ENCODE measurements around the gene OAT. TPM values are rescaled to one million over a fixed set of nuclear protein-coding genes. Genes with fewer than 3 reads are reported as not detected.
"Not testable (repeated sequence)": the region's sequence is repeated elsewhere in the genome, so short reads cannot be mapped to it uniquely, and the experiment has no call there.

Gene OAT
- polyA plus RNA-seq, 6 donors from 2014 or later: 44.1 to 93.7 (median 54.1) TPM

- not testable (repeated sequence) for H3K36me3 Mint-ChIP-seq; H3K4me1 Mint-ChIP-seq; H3K9me3 Mint-ChIP-seq; H3K4me3 Mint-ChIP-seq; DNase-seq; ATAC-seq (ENCODE audit: low read depth in 2 of 2); H3K27ac Mint-ChIP-seq
- H3K27me3 Mint-ChIP-seq: peaks cover 13 to 26% (median 18%) of the 10 kb centered on the region in 3 donors
Observed at GRCh38 chr10:124435683-124436082, 17.0 kb upstream of the OAT start.

- Mint-ChIP-seq H3K27ac (no peak overlapping the region), H3K4me1 (peaks cover 0 to 5% (median 0%) of the 10 kb centered on the region in 3 donors), H3K27me3 (peaks cover 16 to 30% (median 19%) of the 10 kb centered on the region in 3 donors), H3K4me3 (no peak overlapping the region), H3K9me3 (no peaks in the 10 kb centered on the region), H3K36me3 (no peaks in the 10 kb centered on the region)
- ATAC-seq (ENCODE audit: low read depth in 2 of 2) (no peak), DNase-seq (no peak)
Observed at GRCh38 chr10:124433461-124433860, 14.7 kb upstream of the OAT start.

GRCh38 chr10:124430077-124430476 is 11.4 kb upstream of the OAT start:
- no peaks in the 10 kb centered on the region for H3K4me1 Mint-ChIP-seq
- H3K9me3 Mint-ChIP-seq: no peaks in the 10 kb centered on the region

GRCh38 chr10:124429576-124429975 is 10.9 kb upstream of the OAT start:
- no peak for DNase-seq
- Mint-ChIP-seq H3K4me3 (no peak overlapping the region), H3K27ac (no peak overlapping the region), H3K4me1 (no peaks in the 10 kb centered on the region), H3K9me3 (no peaks in the 10 kb centered on the region), H3K36me3 (no peaks in the 10 kb centered on the region), H3K27me3 (peaks cover 25 to 45% (median 29%) of the 10 kb centered on the region in 3 donors)
- no peak for ATAC-seq (ENCODE audit: low read depth in 2 of 2)

More at GRCh38 chr10:124430077-124430476, 11.4 kb upstream of the OAT start:
- ATAC-seq (ENCODE audit: low read depth in 2 of 2): no peak
- Mint-ChIP-seq H3K36me3 (no peaks in the 10 kb centered on the region), H3K4me3 (no peak overlapping the region), H3K27me3 (peaks cover 25 to 44% (median 29%) of the 10 kb centered on the region in 3 donors), H3K27ac (no peak overlapping the region)
- no peak for DNase-seq

GRCh38 chr10:124428207-124428777 is 9.6 kb upstream of the OAT start:
- H3K4me1 Mint-ChIP-seq: no peaks in the 10 kb centered on the region
- peaks cover 31 to 58% (median 37%) of the 10 kb centered on the region in 3 donors for H3K27me3 Mint-ChIP-seq
- DNase-seq (no peak), ATAC-seq (ENCODE audit: low read depth in 2 of 2) (no peak)
- no peak overlapping the region for H3K4me3 Mint-ChIP-seq
- H3K27ac Mint-ChIP-seq: no peak overlapping the region
- H3K9me3 Mint-ChIP-seq: no peaks in the 10 kb centered on the region
- H3K36me3 Mint-ChIP-seq: peaks cover 0 to 4% of the 10 kb centered on the region in 2 donors

GRCh38 chr10:124425227-124425962 is 6.7 kb upstream of the OAT start:
- H3K4me1 Mint-ChIP-seq: no peaks in the 10 kb centered on the region
- peaks cover 0 to 4% of the 10 kb centered on the region in 2 donors for H3K36me3 Mint-ChIP-seq
- peaks cover 35 to 63% (median 41%) of the 10 kb centered on the region in 3 donors for H3K27me3 Mint-ChIP-seq
- H3K9me3 Mint-ChIP-seq: no peaks in the 10 kb centered on the region
- ATAC-seq (ENCODE audit: low read depth in 2 of 2) (no peak), DNase-seq (no peak)
- H3K4me3 Mint-ChIP-seq: no peak overlapping the region
- no peak overlapping the region for H3K27ac Mint-ChIP-seq

- peaks cover 30 to 62% (median 32%) of the 10 kb centered on the region in 3 donors for H3K27me3 Mint-ChIP-seq
- H3K36me3 Mint-ChIP-seq: peaks cover 0 to 4% of the 10 kb centered on the region in 2 donors
- peaks cover 3 to 7% (median 4%) of the 10 kb centered on the region in 3 donors for H3K4me1 Mint-ChIP-seq
- no peak for ATAC-seq (ENCODE audit: low read depth in 2 of 2)
- no peaks in the 10 kb centered on the region for H3K9me3 Mint-ChIP-seq
- DNase-seq: no peak
- H3K4me3 Mint-ChIP-seq: no peak overlapping the region
- no peak overlapping the region for H3K27ac Mint-ChIP-seq
Observed at GRCh38 chr10:124423813-124424212, 5.1 kb upstream of the OAT start.

- H3K27me3 Mint-ChIP-seq: peaks cover 21 to 51% (median 32%) of the 10 kb centered on the region in 3 donors
- ATAC-seq (ENCODE audit: low read depth in 2 of 2) (no peak), DNase-seq (no peak)
- peaks cover 4 to 13% (median 6%) of the 10 kb centered on the region in 3 donors for H3K4me1 Mint-ChIP-seq
- H3K9me3 Mint-ChIP-seq: no peaks in the 10 kb centered on the region
- peaks cover 0 to 4% of the 10 kb centered on the region in 2 donors for H3K36me3 Mint-ChIP-seq
- H3K27ac Mint-ChIP-seq: no peak overlapping the region
- no peak overlapping the region for H3K4me3 Mint-ChIP-seq
Observed at GRCh38 chr10:124422742-124423141, 4.0 kb upstream of the OAT start.

- H3K36me3 Mint-ChIP-seq: peaks cover 0 to 4% of the 10 kb centered on the region in 2 donors
- peak overlapping the region in 1 of 6 donors; percentile 26 for H3K27ac Mint-ChIP-seq
- H3K4me3 Mint-ChIP-seq: peak overlapping the region in 2 of 8 donors; percentile 17 to 50
- ATAC-seq (ENCODE audit: low read depth in 2 of 2): no peak
- peaks cover 18 to 35% (median 19%) of the 10 kb centered on the region in 3 donors for H3K27me3 Mint-ChIP-seq
- DNase-seq: no peak
- H3K4me1 Mint-ChIP-seq: peaks cover 4 to 22% (median 11%) of the 10 kb centered on the region in 3 donors
- H3K9me3 Mint-ChIP-seq: no peaks in the 10 kb centered on the region
Observed at GRCh38 chr10:124420254-124420653, 1.5 kb upstream of the OAT start.

GRCh38 chr10:124419635-124420034 is 912 bp upstream of the OAT start:
- peaks cover 18 to 34% (median 19%) of the 10 kb centered on the region in 3 donors for H3K27me3 Mint-ChIP-seq
- H3K4me1 Mint-ChIP-seq: peaks cover 4 to 22% (median 13%) of the 10 kb centered on the region in 3 donors
- H3K4me3 Mint-ChIP-seq: peak overlapping the region; percentile 78 to 95 (median 87)
- H3K9me3 Mint-ChIP-seq: no peaks in the 10 kb centered on the region
- H3K36me3 Mint-ChIP-seq: peaks cover 0 to 4% of the 10 kb centered on the region in 2 donors
- ATAC-seq (ENCODE audit: low read depth in 2 of 2): no peak
- H3K27ac Mint-ChIP-seq: peak overlapping the region in 4 of 6 donors; percentile 42 to 90 (median 58)
- no peak for DNase-seq

GRCh38 chr10:124417895-124418725 is 613 bp downstream of the OAT start:
- H3K9me3 Mint-ChIP-seq: no peaks in the 10 kb centered on the region

GRCh38 chr10:124416733-124417132 is 2.0 kb downstream of the OAT start:
- Mint-ChIP-seq H3K36me3 (no peaks in the 10 kb centered on the region), H3K27me3 (peaks cover 2 to 12% (median 4%) of the 10 kb centered on the region in 3 donors), H3K9me3 (no peaks in the 10 kb centered on the region), H3K4me3 (peak overlapping the region in 7 of 8 donors; percentile 1 to 82 (median 60)), H3K4me1 (peaks cover 4 to 22% (median 15%) of the 10 kb centered on the region in 3 donors), H3K27ac (no peak overlapping the region)
- ATAC-seq (ENCODE audit: low read depth in 2 of 2) (no peak), DNase-seq (no peak)

More at GRCh38 chr10:124417895-124418725, 613 bp downstream of the OAT start:
- peak; percentile 22 to 29 for ATAC-seq (ENCODE audit: low read depth in 2 of 2)
- DNase-seq: peak; percentile 51
- peak overlapping the region; percentile 78 to 95 (median 84) for H3K4me3 Mint-ChIP-seq
- peak overlapping the region in 5 of 6 donors; percentile 14 to 85 (median 52) for H3K27ac Mint-ChIP-seq
- peaks cover 4 to 22% (median 15%) of the 10 kb centered on the region in 3 donors for H3K4me1 Mint-ChIP-seq
- H3K36me3 Mint-ChIP-seq: no peaks in the 10 kb centered on the region
- peaks cover 10 to 20% (median 10%) of the 10 kb centered on the region in 3 donors for H3K27me3 Mint-ChIP-seq

- DNase-seq: no peak
- no peak for ATAC-seq (ENCODE audit: low read depth in 2 of 2)
- Mint-ChIP-seq H3K36me3 (peaks cover 0 to under 1% of the 10 kb centered on the region in 2 donors), H3K27me3 (peaks cover 0 to 9% (median 0%) of the 10 kb centered on the region in 3 donors), H3K4me1 (peaks cover 4 to 22% (median 15%) of the 10 kb centered on the region in 3 donors), H3K4me3 (peak overlapping the region in 1 of 8 donors; percentile 62), H3K27ac (no peak overlapping the region), H3K9me3 (no peaks in the 10 kb centered on the region)
Observed at GRCh38 chr10:124415210-124415609, 3.5 kb downstream of the OAT start.
